ENCODE measurements around the gene TLE1. TPM values are rescaled to one million over a fixed set of nuclear protein-coding genes. Genes with fewer than 3 reads are reported as not detected.

TLE1 gene
- 12.0 and 15.4 TPM in 2 replicates for polyA plus RNA-seq

GRCh38 chr9:81689343-81690175 lies at the start of gene TLE1:
Gene TLE1 (minus strand): TSS chr9:81689547. CDS start chr9:81688240, 1,307 bp downstream.

Other genes with a start within 250 kb of the TLE1 start
- gene SPATA31D4, start 238.9 kb upstream of the TLE1 start, polyA plus RNA-seq = not detected in 2 replicates